SK-N-MC (cell line): Measurements from ENCODE around the gene GRK3.
"Not testable (repeated sequence)": the region's sequence is repeated elsewhere in the genome, so short reads cannot be mapped to it uniquely, and the experiment has no call there.

Experiments
- DNase-seq: peaks from one replicate; pipeline ENCODE4 v3.0.0-alpha.2; 2011; ENCODE audit warnings: low read depth, low spot score
- H3K27ac ChIP-seq: fragments of 200-600 bp; sonication (generic); 2 replicates; pipeline ENCODE4 v1.5.1; 2016; ENCODE audit warnings: mixed run types
- H3K36me3 ChIP-seq: fragments of 200-600 bp; sonication (generic); 2 replicates; pipeline ENCODE4 v1.6.1; 2017; ENCODE audit warnings: antibody characterized with exemption, low read length, mixed read lengths; ENCODE audit not compliant: insufficient read depth
- H3K4me3 ChIP-seq: fragments of 200-600 bp; sonication (generic); 2 replicates; pipeline ENCODE4 v1.5.1; 2016
- H3K9ac ChIP-seq: fragments of 200-600 bp; sonication (generic); 2 replicates; pipeline ENCODE4 v1.8.0; 2017; ENCODE audit warnings: mixed run types, mixed read lengths; ENCODE audit not compliant: insufficient read length
- H3K9me3 ChIP-seq: fragments of 200-600 bp; sonication (generic); 2 replicates; pipeline ENCODE4 v1.6.1; 2017; ENCODE audit warnings: low read depth, mild to moderate bottlenecking, antibody characterized with exemption, low read length, moderate library complexity, mixed read lengths
- EZH2 ChIP-seq: fragments of 200-600 bp; sonication (generic); IDR thresholded peaks from one replicate; pipeline ENCODE4 v1.6.1; 2017; ENCODE audit warnings: antibody characterized with exemption
- FOXP2 ChIP-seq: optimal IDR thresholded peaks from 2 replicates; pipeline ENCODE3; 2011; ENCODE audit warnings: mild to moderate bottlenecking, moderate library complexity; ENCODE audit not compliant: insufficient read depth; ENCODE audit errors: extremely low read length, control extremely low read depth
- POLR2AphosphoS5 ChIP-seq: IDR thresholded peaks from 2 replicates; pipeline ENCODE4 v1.6.1; 2012; ENCODE audit warnings: mild to moderate bottlenecking, low read depth, low read length, borderline replicate concordance

Gene GRK3

GRCh38 chr22:25567251-25567675, 2.8 kb downstream of the GRK3 start:
- no peaks in the 10 kb centered on the region for H3K9me3 ChIP-seq
- H3K4me3 ChIP-seq, result no peak overlapping the region
- TF ChIP-seq POLR2AphosphoS5 (no peak), FOXP2 (no peak)
- H3K9ac ChIP-seq, result no peak overlapping the region
- no peak for DNase-seq
- H3K27ac ChIP-seq, result no peak overlapping the region
- no peaks in the 10 kb centered on the region for H3K36me3 ChIP-seq

- H3K9ac ChIP-seq, H3K36me3 ChIP-seq, DNase-seq, H3K4me3 ChIP-seq, H3K9me3 ChIP-seq, H3K27ac ChIP-seq: not testable (repeated sequence)
Observed at GRCh38 chr22:25568066-25568465, 3.6 kb downstream of the GRK3 start.

GRCh38 chr22:25569361-25569760, 4.9 kb downstream of the GRK3 start:
- no peak overlapping the region for H3K9ac ChIP-seq
- H3K27ac ChIP-seq, result no peak overlapping the region
- no peaks in the 10 kb centered on the region for H3K36me3 ChIP-seq
- no peaks in the 10 kb centered on the region for H3K9me3 ChIP-seq
- no peak for DNase-seq
- no peak for TF ChIP-seq FOXP2
- TF ChIP-seq POLR2AphosphoS5, result no peak
- no peak for TF ChIP-seq EZH2
- H3K4me3 ChIP-seq, result no peak overlapping the region

GRCh38 chr22:25569983-25570382, 5.5 kb downstream of the GRK3 start:
- H3K9me3 ChIP-seq, result no peaks in the 10 kb centered on the region
- H3K27ac ChIP-seq, result no peak overlapping the region
- H3K36me3 ChIP-seq, result no peaks in the 10 kb centered on the region
- no peak for DNase-seq
- no peak for TF ChIP-seq EZH2
- no peak for TF ChIP-seq POLR2AphosphoS5
- TF ChIP-seq FOXP2, result no peak
- H3K4me3 ChIP-seq, result no peak overlapping the region
- peak overlapping the region; percentile 13 for H3K9ac ChIP-seq

- Histone ChIP-seq H3K4me3 (no peak overlapping the region), H3K9me3 (no peaks in the 10 kb centered on the region), H3K9ac (peak overlapping the region; percentile 13), H3K27ac (no peak overlapping the region), H3K36me3 (no peaks in the 10 kb centered on the region)
- no peak for DNase-seq
- TF ChIP-seq POLR2AphosphoS5 (no peak), EZH2 (no peak), FOXP2 (no peak)
Observed at GRCh38 chr22:25570486-25570885, 6.0 kb downstream of the GRK3 start.

- H3K9ac ChIP-seq, H3K9me3 ChIP-seq, H3K27ac ChIP-seq, H3K36me3 ChIP-seq, DNase-seq, H3K4me3 ChIP-seq: not testable (repeated sequence)
Observed at GRCh38 chr22:25571969-25572707, 7.7 kb downstream of the GRK3 start.

- Histone ChIP-seq H3K27ac (no peak overlapping the region), H3K4me3 (no peak overlapping the region), H3K36me3 (no peaks in the 10 kb centered on the region), H3K9me3 (no peaks in the 10 kb centered on the region), H3K9ac (no peak overlapping the region)
- TF ChIP-seq POLR2AphosphoS5, result no peak
- no peak for TF ChIP-seq FOXP2
- TF ChIP-seq EZH2, result no peak
- DNase-seq, result no peak
Observed at GRCh38 chr22:25572708-25573171, 8.3 kb downstream of the GRK3 start.

- Histone ChIP-seq H3K9ac (no peak overlapping the region), H3K9me3 (no peaks in the 10 kb centered on the region), H3K4me3 (no peak overlapping the region), H3K27ac (no peak overlapping the region), H3K36me3 (no peaks in the 10 kb centered on the region)
- no peak for TF ChIP-seq POLR2AphosphoS5
- TF ChIP-seq FOXP2, result no peak
- no peak for TF ChIP-seq EZH2
- no peak for DNase-seq
Observed at GRCh38 chr22:25573841-25574240, 9.4 kb downstream of the GRK3 start.

- no peak overlapping the region for H3K9ac ChIP-seq
- no peaks in the 10 kb centered on the region for H3K36me3 ChIP-seq
- DNase-seq, result no peak
- no peak for TF ChIP-seq POLR2AphosphoS5
- TF ChIP-seq FOXP2, result no peak
- TF ChIP-seq EZH2, result no peak
- H3K4me3 ChIP-seq, result no peak overlapping the region
- no peaks in the 10 kb centered on the region for H3K9me3 ChIP-seq
- no peak overlapping the region for H3K27ac ChIP-seq
Observed at GRCh38 chr22:25574736-25575135, 10.3 kb downstream of the GRK3 start.

GRCh38 chr22:25575674-25576392, 11.4 kb downstream of the GRK3 start:
- not testable (repeated sequence) for H3K27ac ChIP-seq, H3K9ac ChIP-seq, DNase-seq

GRCh38 chr22:25581452-25581851, 17.0 kb downstream of the GRK3 start:
- not testable (repeated sequence) for H3K9me3 ChIP-seq, DNase-seq, H3K27ac ChIP-seq, H3K9ac ChIP-seq, H3K4me3 ChIP-seq, H3K36me3 ChIP-seq

More at GRCh38 chr22:25575674-25576392, 11.4 kb downstream of the GRK3 start:
- not testable (repeated sequence) for H3K9me3 ChIP-seq, H3K36me3 ChIP-seq, H3K4me3 ChIP-seq
